GM10266 (cell line): ENCODE measurements around the gene TMEM151A.
"Not testable (repeated sequence)": the region's sequence is repeated elsewhere in the genome, so short reads cannot be mapped to it uniquely, and the experiment has no call there.

Source experiments
- DNase-seq: peaks from one replicate; pipeline ENCODE4 v3.0.0; 2012; ENCODE audit errors: extremely low spot score
- CTCF ChIP-seq: IDR thresholded peaks from 2 replicates; pipeline ENCODE4 v1.5.1; 2012; ENCODE audit warnings: mild to moderate bottlenecking, low read depth; ENCODE audit not compliant: control insufficient read depth, insufficient read depth; ENCODE audit errors: missing control alignments

TMEM151A gene

GRCh38 chr11:66251809-66252208 is 39.9 kb upstream of the TMEM151A start:
- no peak for TF ChIP-seq CTCF
- no peak for DNase-seq

GRCh38 chr11:66253081-66253480 is 38.6 kb upstream of the TMEM151A start:
- not testable (repeated sequence) for DNase-seq

- no peak for TF ChIP-seq CTCF
- no peak for DNase-seq
Observed at GRCh38 chr11:66258473-66258893, 33.2 kb upstream of the TMEM151A start.

- no peak for DNase-seq
- no peak for TF ChIP-seq CTCF
Observed at GRCh38 chr11:66259225-66259624, 32.5 kb upstream of the TMEM151A start.

- no peak for TF ChIP-seq CTCF
- DNase-seq = no peak
Observed at GRCh38 chr11:66259956-66260355, 31.7 kb upstream of the TMEM151A start.

- TF ChIP-seq CTCF = no peak
Observed at GRCh38 chr11:66261578-66261977, 30.1 kb upstream of the TMEM151A start.

GRCh38 chr11:66262191-66262590 is 29.5 kb upstream of the TMEM151A start:
- DNase-seq = no peak
- no peak for TF ChIP-seq CTCF

More at GRCh38 chr11:66261578-66261977, 30.1 kb upstream of the TMEM151A start:
- DNase-seq = no peak

GRCh38 chr11:66262696-66263095 is 29.0 kb upstream of the TMEM151A start:
- no peak for DNase-seq
- no peak for TF ChIP-seq CTCF
